Measurements from ENCODE around the gene FLRT1. TPM values are rescaled to one million over a fixed set of nuclear protein-coding genes. Genes with fewer than 3 reads are reported as not detected.

Gene FLRT1
- total RNA-seq, 1 donor from 2014 or later, result not detected

DNA sequence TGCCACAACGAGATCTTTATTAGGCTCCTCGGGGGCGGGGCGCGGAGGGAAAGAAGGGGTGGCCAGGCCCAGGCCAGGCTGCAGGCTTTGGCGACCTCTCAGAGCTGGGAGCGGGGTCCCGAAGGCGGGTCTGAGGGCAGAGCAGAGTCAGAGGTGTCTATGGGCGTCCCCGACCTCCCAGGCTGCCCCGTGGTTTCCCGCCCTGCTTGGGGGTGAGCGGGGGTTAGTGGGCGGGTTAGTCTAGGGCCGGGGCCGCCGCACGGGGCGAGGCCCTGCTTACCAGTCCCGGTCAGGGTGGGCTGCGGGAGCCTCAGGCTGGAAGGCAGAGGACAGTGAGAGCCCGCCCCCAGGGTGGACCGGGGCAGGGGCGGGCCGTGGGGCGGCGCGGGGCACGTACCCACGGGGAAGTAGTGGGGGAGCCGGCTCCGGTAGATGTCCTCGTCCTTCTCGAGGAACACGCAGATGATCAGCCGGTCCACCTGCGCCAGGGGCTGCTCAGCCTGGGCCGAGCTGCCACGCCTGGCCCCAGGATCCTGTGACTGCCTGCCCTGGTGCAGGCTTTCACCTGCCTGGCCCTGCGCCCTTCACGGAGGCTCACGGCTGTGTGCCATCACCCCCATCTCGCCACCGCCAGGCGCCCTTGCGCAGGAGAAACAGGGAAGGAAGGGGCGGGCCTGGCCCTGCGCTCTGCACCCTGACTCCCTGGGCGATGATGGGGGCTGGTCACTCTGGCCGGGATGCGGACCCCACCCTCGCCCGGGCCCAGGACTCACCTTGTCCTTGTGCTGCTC is 37.0 kb upstream of the FLRT1 start:
- TF ChIP-seq, protein P1, sequence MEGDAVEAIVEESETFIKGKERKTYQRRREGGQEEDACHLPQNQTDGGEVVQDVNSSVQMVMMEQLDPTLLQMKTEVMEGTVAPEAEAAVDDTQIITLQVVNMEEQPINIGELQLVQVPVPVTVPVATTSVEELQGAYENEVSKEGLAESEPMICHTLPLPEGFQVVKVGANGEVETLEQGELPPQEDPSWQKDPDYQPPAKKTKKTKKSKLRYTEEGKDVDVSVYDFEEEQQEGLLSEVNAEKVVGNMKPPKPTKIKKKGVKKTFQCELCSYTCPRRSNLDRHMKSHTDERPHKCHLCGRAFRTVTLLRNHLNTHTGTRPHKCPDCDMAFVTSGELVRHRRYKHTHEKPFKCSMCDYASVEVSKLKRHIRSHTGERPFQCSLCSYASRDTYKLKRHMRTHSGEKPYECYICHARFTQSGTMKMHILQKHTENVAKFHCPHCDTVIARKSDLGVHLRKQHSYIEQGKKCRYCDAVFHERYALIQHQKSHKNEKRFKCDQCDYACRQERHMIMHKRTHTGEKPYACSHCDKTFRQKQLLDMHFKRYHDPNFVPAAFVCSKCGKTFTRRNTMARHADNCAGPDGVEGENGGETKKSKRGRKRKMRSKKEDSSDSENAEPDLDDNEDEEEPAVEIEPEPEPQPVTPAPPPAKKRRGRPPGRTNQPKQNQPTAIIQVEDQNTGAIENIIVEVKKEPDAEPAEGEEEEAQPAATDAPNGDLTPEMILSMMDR (IDR thresholded peaks at IDR 0.05; ENCODE audit: unreplicated experiment), result no peak
- no peak overlapping the region for H3K27ac Mint-ChIP-seq (ENCODE audit: unreplicated experiment)

DNA sequence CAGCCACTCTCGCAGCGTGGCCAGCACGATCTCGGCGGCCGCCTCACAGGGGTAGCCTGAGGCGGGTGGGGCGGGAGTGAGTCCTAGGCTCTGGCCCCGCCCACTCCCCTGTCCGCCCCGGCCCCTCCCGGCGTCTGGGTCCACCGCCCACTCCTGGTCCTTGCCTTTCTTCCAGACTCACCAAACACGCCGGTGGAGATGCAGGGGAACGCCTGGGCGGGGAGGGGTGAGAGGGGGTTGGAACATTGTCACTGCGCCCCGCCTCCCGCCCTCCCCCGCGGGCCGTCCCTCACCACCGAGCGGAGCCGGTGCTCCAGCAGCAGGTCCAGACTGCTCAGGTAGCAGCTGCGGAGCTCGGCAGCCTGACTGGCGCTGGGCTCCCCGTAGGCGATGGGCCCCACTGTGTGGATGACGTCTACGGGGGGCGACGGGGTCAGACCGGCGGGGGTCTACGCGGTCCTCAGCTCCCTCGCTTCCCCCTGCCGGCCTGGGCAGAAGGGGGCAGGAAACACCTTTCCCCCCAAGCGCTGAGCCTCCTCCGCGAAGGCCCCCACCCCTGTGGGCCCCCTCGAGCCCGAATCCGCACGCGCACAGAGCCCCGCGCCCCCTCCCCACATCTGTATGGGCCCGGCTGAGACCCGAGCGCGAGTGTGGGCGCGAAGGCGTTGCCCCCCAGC is 36.2 kb upstream of the FLRT1 start:
- peaks cover 7% of the 10 kb centered on the region for H3K4me1 Mint-ChIP-seq (ENCODE audit: unreplicated experiment)
- no peaks in the 10 kb centered on the region for H3K9me3 Mint-ChIP-seq (ENCODE audit: unreplicated experiment)
- peak; percentile 47 for DNase-seq (ENCODE audit: low spot score)
- no peak overlapping the region for H3K4me3 Mint-ChIP-seq (ENCODE audit: unreplicated experiment)
- H3K36me3 Mint-ChIP-seq (ENCODE audit: low read depth, unreplicated experiment), result peaks cover 13% of the 10 kb centered on the region
- TF ChIP-seq, protein P1 (IDR thresholded peaks at IDR 0.05; ENCODE audit: unreplicated experiment), result no peak
- H3K27ac Mint-ChIP-seq (ENCODE audit: unreplicated experiment), result no peak overlapping the region
- H3K27me3 Mint-ChIP-seq (ENCODE audit: unreplicated experiment), result peaks cover 5% of the 10 kb centered on the region

More for the DNA sequence above, 37.0 kb upstream of the FLRT1 start:
- Mint-ChIP-seq H3K4me3 (ENCODE audit: unreplicated experiment) (peak overlapping the region; percentile 51), H3K27me3 (ENCODE audit: unreplicated experiment) (peaks cover 5% of the 10 kb centered on the region), H3K9me3 (ENCODE audit: unreplicated experiment) (no peaks in the 10 kb centered on the region), H3K36me3 (ENCODE audit: low read depth, unreplicated experiment) (peaks cover 15% of the 10 kb centered on the region), H3K4me1 (ENCODE audit: unreplicated experiment) (peaks cover 7% of the 10 kb centered on the region)
- DNase-seq (ENCODE audit: low spot score), result no peak

DNA sequence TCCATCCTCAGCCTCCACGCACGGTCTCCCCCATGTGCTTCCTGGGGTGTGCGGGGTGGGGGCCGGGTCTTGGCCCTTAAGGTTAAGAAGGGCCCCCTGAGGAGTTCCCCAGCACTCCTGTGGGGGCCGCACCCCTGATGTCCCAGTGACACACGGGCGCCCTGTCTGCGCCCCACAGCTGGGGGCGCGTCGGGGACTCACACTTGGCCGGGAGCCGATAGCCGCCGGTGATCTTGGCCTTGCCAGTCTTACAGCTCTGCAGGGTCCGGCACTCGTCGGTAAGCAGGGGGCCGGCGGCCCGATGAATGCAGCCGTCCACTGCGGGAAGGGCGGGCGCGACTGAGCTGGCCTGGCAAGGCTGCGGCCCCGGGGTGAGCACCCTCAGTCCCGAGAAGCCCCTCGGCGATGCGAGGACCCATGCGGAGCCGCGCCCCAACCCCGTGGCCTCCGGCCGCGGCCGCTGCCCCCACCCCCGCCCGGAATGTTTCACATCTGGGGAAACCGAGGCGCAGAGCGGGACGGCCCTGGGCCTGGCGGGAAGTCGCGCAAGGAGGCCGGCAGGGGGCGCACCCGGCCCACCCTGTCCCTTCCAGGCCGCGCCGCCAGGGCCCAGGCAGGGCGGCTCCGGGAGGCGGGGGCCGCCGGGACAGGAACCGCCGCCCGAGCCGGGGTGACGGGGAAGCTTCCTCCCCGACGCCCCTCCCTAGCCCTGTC is 35.5 kb upstream of the FLRT1 start:
- peak; percentile 78 for DNase-seq (ENCODE audit: low spot score)
- Mint-ChIP-seq H3K9me3 (ENCODE audit: unreplicated experiment) (no peaks in the 10 kb centered on the region), H3K27ac (ENCODE audit: unreplicated experiment) (no peak overlapping the region), H3K4me3 (ENCODE audit: unreplicated experiment) (no peak overlapping the region), H3K36me3 (ENCODE audit: low read depth, unreplicated experiment) (peaks cover 8% of the 10 kb centered on the region), H3K4me1 (ENCODE audit: unreplicated experiment) (peaks cover 7% of the 10 kb centered on the region), H3K27me3 (ENCODE audit: unreplicated experiment) (peaks cover 5% of the 10 kb centered on the region)
- TF ChIP-seq, protein P1 (IDR thresholded peaks at IDR 0.05; ENCODE audit: unreplicated experiment), result peak; percentile 87

DNA sequence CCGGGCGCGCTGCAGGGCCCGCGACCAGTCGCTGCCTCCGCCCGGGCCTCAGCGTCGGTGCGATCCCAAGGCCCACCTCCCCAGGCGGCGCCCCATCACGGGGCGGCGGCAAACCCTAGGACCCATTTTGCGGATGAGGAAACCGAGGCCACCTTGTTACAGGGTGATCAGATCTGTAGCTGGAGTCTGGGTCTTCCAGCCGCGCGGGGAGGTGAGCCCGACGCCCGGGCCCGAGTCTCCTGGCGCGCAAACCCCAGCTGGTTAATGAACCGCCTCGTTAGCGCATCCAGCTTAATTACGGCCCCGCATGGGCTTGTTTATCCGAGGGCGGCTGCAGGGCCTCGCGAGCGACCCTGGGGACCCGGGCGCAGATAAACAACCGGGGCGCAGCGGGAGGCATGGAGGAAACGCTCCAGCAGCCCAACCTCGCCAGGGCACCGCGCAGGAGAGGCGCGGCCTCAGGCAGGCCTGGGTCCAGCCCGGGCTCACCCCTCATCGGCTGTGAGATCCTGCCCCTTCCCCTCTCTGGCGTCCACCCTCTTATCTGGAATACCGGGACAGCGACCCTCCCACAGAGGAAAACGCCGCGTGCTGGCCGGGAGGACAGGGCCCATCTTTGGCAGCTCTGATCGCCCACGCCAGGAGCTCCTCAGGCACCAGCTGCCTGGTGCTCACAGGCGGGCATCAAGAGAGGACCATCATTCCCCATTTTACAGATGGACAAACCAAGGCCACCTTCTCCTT is 34.8 kb upstream of the FLRT1 start:
- TF ChIP-seq, protein P1 (IDR thresholded peaks at IDR 0.05; ENCODE audit: unreplicated experiment), result no peak
- Mint-ChIP-seq H3K4me3 (ENCODE audit: unreplicated experiment) (no peak overlapping the region), H3K27ac (ENCODE audit: unreplicated experiment) (no peak overlapping the region), H3K27me3 (ENCODE audit: unreplicated experiment) (peaks cover 5% of the 10 kb centered on the region), H3K4me1 (ENCODE audit: unreplicated experiment) (peaks cover 7% of the 10 kb centered on the region), H3K36me3 (ENCODE audit: low read depth, unreplicated experiment) (peaks cover 3% of the 10 kb centered on the region), H3K9me3 (ENCODE audit: unreplicated experiment) (no peaks in the 10 kb centered on the region)
- no peak for DNase-seq (ENCODE audit: low spot score)
